Endothelial cell of umbilical vein (primary cell): ENCODE results near the gene USB1. TPM values are rescaled to one million over a fixed set of nuclear protein-coding genes. Genes with fewer than 3 reads are reported as not detected.

Experiments used
- BruUV-seq: library from RNA; stranded (reverse); fragments of 400-500 nt; replicated peaks from 2 replicates; lab custom pipeline; 2021; lab: Mats Ljungman, UMichigan
- CTCF ChIA-PET: fragments of 300-600, 350-600 bp; sonication (Branson Sonifier 250); formaldehyde crosslinking; loops from one replicate; lab custom pipeline; 2021; ENCODE audit warnings: antibody characterized with exemption, inconsistent platforms; lab: Charles Lee
- POLR2A ChIA-PET: fragments of 300-600, 350-600 bp; sonication (Branson Sonifier 250); formaldehyde crosslinking; loops from one replicate; lab custom pipeline; 2021; ENCODE audit warnings: antibody characterized with exemption, inconsistent platforms; lab: Charles Lee
- DNase-seq: peaks from one replicate; pipeline ENCODE4 v3.0.0-alpha.2; 2011; ENCODE audit warnings: low read depth, low spot score
- FAIRE-seq: peaks from 2 replicates; lab custom pipeline; 2011; peaks lifted over from hg19 to GRCh38; lab: Jason Lieb, UNC
- H2AFZ ChIP-seq: 2 replicates; pipeline ENCODE4 v1.6.0; 2012; ENCODE audit warnings: low read depth, low read length, control low read depth, inconsistent platforms
- H3K27ac ChIP-seq: 2 replicates; pipeline ENCODE4 v1.5.1; 2011; ENCODE audit warnings: low read depth, mild to moderate bottlenecking, control low read depth, low read length, moderate library complexity; ENCODE audit not compliant: insufficient read depth
- H3K27me3 ChIP-seq, 2 experiments: 2 replicates each; pipeline versions ENCODE4 v1.6.0 to v1.6.1; 2011; ENCODE audit warnings: low read length in 2 of 2, mixed read lengths in 1 of 2; ENCODE audit not compliant: control insufficient read depth in 2 of 2, insufficient read depth in 2 of 2
- H3K36me3 ChIP-seq, 2 experiments: 2 replicates in 1 of 2; 3 replicates in 1 of 2; pipeline ENCODE4 v1.5.1; 2011; ENCODE audit warnings: low read length in 2 of 2, mild to moderate bottlenecking in 1 of 2, moderate library complexity in 1 of 2; ENCODE audit not compliant: control insufficient read depth in 2 of 2, insufficient read depth in 2 of 2; ENCODE audit errors: extremely low read depth in 1 of 2
- H3K4me1 ChIP-seq: 3 replicates; pipeline ENCODE4 v1.5.1; 2011; ENCODE audit warnings: mild to moderate bottlenecking, low read length; ENCODE audit not compliant: control insufficient read depth, insufficient read depth; ENCODE audit errors: extremely low read depth
- H3K4me2 ChIP-seq: 2 replicates; pipeline ENCODE4 v1.6.1; 2011; ENCODE audit warnings: low read length, control low read depth, mixed read lengths; ENCODE audit not compliant: insufficient read depth
- H3K4me3 ChIP-seq, 3 experiments: fragments of 200-600 bp in 1 of 3; sonication (generic), shearing (Covaris generic) in 1 of 3; replicated peaks in 1 of 3; 2 replicates each; pipeline ENCODE4 v1.5.1; 2011 to 2016; ENCODE audit warnings: control low read depth in 3 of 3, low read length in 3 of 3, mild to moderate bottlenecking in 2 of 3, inconsistent platforms in 1 of 3, low read depth in 1 of 3, moderate library complexity in 1 of 3; ENCODE audit not compliant: insufficient read depth in 1 of 3
- H3K79me2 ChIP-seq: 2 replicates; pipeline ENCODE4 v1.6.0; 2012; ENCODE audit warnings: low read length, inconsistent platforms; ENCODE audit not compliant: control insufficient read depth, insufficient read depth
- H3K9ac ChIP-seq: replicated peaks from 2 replicates; pipeline ENCODE3; 2011; ENCODE audit warnings: low read length, control low read depth; ENCODE audit not compliant: insufficient read depth; ENCODE audit errors: extremely low read depth
- H3K9me1 ChIP-seq: replicated peaks from 3 replicates; pipeline ENCODE4 v1.6.0; 2011; ENCODE audit warnings: mild to moderate bottlenecking, low read length; ENCODE audit not compliant: control insufficient read depth, insufficient read depth; ENCODE audit errors: extremely low read depth
- H3K9me3 ChIP-seq: replicated peaks from 2 replicates; pipeline ENCODE4 v1.5.1; 2012; ENCODE audit warnings: low read length, inconsistent platforms; ENCODE audit not compliant: control insufficient read depth, insufficient read depth
- H4K20me1 ChIP-seq: replicated peaks from 2 replicates; pipeline ENCODE3; 2011; ENCODE audit warnings: mild to moderate bottlenecking, low read length; ENCODE audit not compliant: control insufficient read depth, insufficient read depth; ENCODE audit errors: extremely low read depth
- CTCF ChIP-seq, 2 donors: IDR thresholded peaks; 1 replicate in 1 of 2; 2 replicates in 1 of 2; pipeline ENCODE4 v1.5.1; 2011; ENCODE audit warnings: low read length in 2 of 2, mild to moderate bottlenecking in 2 of 2, moderate library complexity in 2 of 2, control low read depth in 1 of 2, inconsistent platforms in 1 of 2, low read depth in 1 of 2; ENCODE audit not compliant: insufficient read depth in 1 of 2; ENCODE audit errors: extremely low read depth in 1 of 2
- EZH2 ChIP-seq: IDR thresholded peaks from 2 replicates; pipeline ENCODE4 v1.6.1; 2012; ENCODE audit warnings: borderline replicate concordance, low read depth, mild to moderate bottlenecking, moderate library complexity, low read length, inconsistent platforms; ENCODE audit not compliant: severe bottlenecking
- FOS ChIP-seq: IDR thresholded peaks from 2 replicates; pipeline ENCODE4 v1.6.1; 2011; ENCODE audit warnings: mild to moderate bottlenecking, low read length, moderate library complexity, borderline replicate concordance; ENCODE audit not compliant: insufficient read depth
- GATA2 ChIP-seq: IDR thresholded peaks from 2 replicates; pipeline ENCODE4 v1.7.0; 2011; ENCODE audit warnings: low read depth, mild to moderate bottlenecking, moderate library complexity, mixed read lengths, low read length; ENCODE audit not compliant: insufficient read length, insufficient read depth
- JUN ChIP-seq: IDR thresholded peaks from 2 replicates; pipeline ENCODE4 v1.6.1; 2011; ENCODE audit warnings: borderline replicate concordance, low read depth; ENCODE audit not compliant: insufficient read length, insufficient read depth
- POLR2A ChIP-seq: IDR thresholded peaks from 2 replicates; pipeline ENCODE4 v1.6.1; 2012; ENCODE audit warnings: low read depth, mild to moderate bottlenecking, control low read depth, low read length
- POLR2AphosphoS5 ChIP-seq: IDR thresholded peaks from 2 replicates; pipeline ENCODE4 v1.6.1; 2012; ENCODE audit warnings: low read depth, mild to moderate bottlenecking, control low read depth, low read length, moderate library complexity; ENCODE audit not compliant: insufficient read depth
- dilution Hi-C: fragments of 300-500 bp; cut with MboI; formaldehyde crosslinking; loops from one replicate; pipeline ENCODE4 v1.15.0; 2019; ENCODE audit warnings: low sequenced_read_pairs; ENCODE audit not compliant: extremely low pct_ligation_motif_present
- intact Hi-C: fragments of 100-400 bp; cut with micrococcal nuclease; formaldehyde crosslinking; loops from one replicate; pipeline ENCODE4 v1.10.0; 2022
- polyA plus RNA-seq, 4 experiments: library from polyadenylated mRNA; depleted of rRNA in 3 of 4; stranded (reverse) in 3 of 4; unstranded in 1 of 4; fragments of >200 nt; gene quantifications; 2 replicates each; pipeline versions ENCODE4 v1.2.1 to v1.2.3, GENCODE V29; 2011 to 2012; ENCODE audit warnings: missing spikeins in 1 of 4
- total RNA-seq: library from RNA; stranded (reverse); gene quantifications from 2 replicates; pipeline ENCODE4 v1.2.3, GENCODE V29; 2021
- TF ChIP-seq, protein P1 (sequence below): IDR thresholded peaks from 2 replicates; pipeline ENCODE4 v1.6.1; 2011; ENCODE audit not compliant: insufficient read depth, insufficient read length

Gene USB1
- total and polyA plus RNA-seq, 2 donors (not counting 3 experiments of a cell fraction or from before 2014, with no cell fraction given): 64.6 to 83.8 TPM

DNA sequence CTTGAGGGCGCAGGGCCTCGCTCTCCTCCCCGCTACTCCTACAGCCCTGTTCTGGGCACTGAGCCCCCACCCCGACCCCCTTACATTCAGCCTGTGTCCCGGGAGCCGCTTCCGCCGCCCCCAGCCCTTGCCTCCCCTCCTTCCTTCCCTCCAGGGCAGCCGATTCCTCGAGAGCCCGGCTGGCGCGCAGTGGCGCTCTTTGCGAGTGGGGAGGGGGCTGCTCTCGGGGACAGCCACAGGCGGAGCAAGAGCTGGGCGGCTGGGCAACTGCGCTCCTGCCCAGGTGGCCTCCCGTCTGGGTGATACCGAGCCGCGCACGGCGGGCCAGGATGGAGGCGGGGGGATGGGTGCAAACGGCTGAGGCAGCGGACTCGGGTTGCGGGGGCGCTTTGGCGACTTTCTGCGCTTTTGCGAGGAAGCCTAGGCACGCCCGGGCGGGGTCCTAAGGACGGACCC is 25.5 kb downstream of the USB1 start:
- H3K4me2 ChIP-seq: peak overlapping the region; percentile 84
- no peaks in the 10 kb centered on the region for H3K79me2 ChIP-seq
- dilution Hi-C loops (no loop called here), intact Hi-C loops (loop anchor here (1.0 to 2.0 kb wide), 2 partner anchors 55 to 70 kb away; no protein-coding TSS in a partner anchor)
- no peak overlapping the region for H3K27ac ChIP-seq
- peak overlapping the region in 2 of 3 experiments; percentile 51 to 64 for H3K4me3 ChIP-seq
- H3K9ac ChIP-seq: no peak overlapping the region
- DNase-seq (no peak), FAIRE-seq (no peak)
- peaks cover 19% of the 10 kb centered on the region for H3K4me1 ChIP-seq
- CTCF ChIA-PET: interaction anchor here (1.2 to 5.6 kb wide), 5 partner anchors 23 to 101 kb away, joined by 3 to 54 read pairs (median 6); partner anchors contain the start of gene CFAP20
- H3K9me1 ChIP-seq: no peaks in the 10 kb centered on the region
- no peaks in the 10 kb centered on the region for H3K36me3 ChIP-seq
- H3K9me3 ChIP-seq: no peaks in the 10 kb centered on the region
- H2AFZ ChIP-seq: peak overlapping the region; percentile 81
- no peaks in the 10 kb centered on the region for H4K20me1 ChIP-seq
- TF ChIP-seq, protein P1, sequence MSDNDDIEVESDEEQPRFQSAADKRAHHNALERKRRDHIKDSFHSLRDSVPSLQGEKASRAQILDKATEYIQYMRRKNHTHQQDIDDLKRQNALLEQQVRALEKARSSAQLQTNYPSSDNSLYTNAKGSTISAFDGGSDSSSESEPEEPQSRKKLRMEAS: no peak
- no peak for TF ChIP-seq GATA2
- no peak for TF ChIP-seq EZH2
- TF ChIP-seq CTCF (IDR thresholded peaks at IDR 0.05; ENCODE audit: extremely low read depth in 1 of 2, insufficient read depth in 1 of 2, low read depth in 1 of 2, low read length in 2 of 2): peak in 1 of 2 donors; percentile 5
- no peak for TF ChIP-seq FOS
- TF ChIP-seq POLR2A: no peak
- no peak for TF ChIP-seq POLR2AphosphoS5
- TF ChIP-seq JUN: no peak
- no TSS peak for BruUV-seq
- peaks cover 0 to 8% of the 10 kb centered on the region in 2 experiments for H3K27me3 ChIP-seq
- POLR2A ChIA-PET: interaction anchor here (1.0 to 2.0 kb wide), 2 partner anchors 95 to 103 kb away, joined by 3 to 8 read pairs; partner anchors contain the start of gene CFAP20
